HG03060 (cell line): Measurements from ENCODE around the gene APOM.
A peak's percentile ranks its signal among the peaks of the same experiment; 100 is the strongest.

Experiments
- ATAC-seq: cut with Tn5 transposase; IDR thresholded peaks from one replicate; pipeline ENCODE4 v1.9.1; 2021; ENCODE audit warnings: low read depth, moderate number of reproducible peaks; ENCODE audit not compliant: unreplicated experiment

The APOM gene

GRCh38 chr6:31654574-31655348 lies 933 bp upstream of the APOM start:
- no peak for ATAC-seq

GRCh38 chr6:31657406-31658157 lies 1.9 kb downstream of the APOM start:
- ATAC-seq = no peak

- ATAC-seq = no peak
Observed at GRCh38 chr6:31658158-31658688, 2.5 kb downstream of the APOM start.

- ATAC-seq = no peak
Observed at GRCh38 chr6:31658983-31659648, 3.4 kb downstream of the APOM start.

- no peak for ATAC-seq
Observed at GRCh38 chr6:31659649-31660380, 4.1 kb downstream of the APOM start.

GRCh38 chr6:31660381-31661261 lies 4.9 kb downstream of the APOM start, which contains the start of gene C6orf47:
Gene C6orf47, minus strand, starts transcription at chr6:31660778. Its CDS starts 831 bp downstream, at chr6:31659947.
- ATAC-seq = no peak

GRCh38 chr6:31661262-31662123 lies 5.8 kb downstream of the APOM start:
- no peak for ATAC-seq

GRCh38 chr6:31662124-31662723 lies 6.5 kb downstream of the APOM start:
- no peak for ATAC-seq

GRCh38 chr6:31663126-31663960 lies 7.6 kb downstream of the APOM start:
- ATAC-seq = no peak

- ATAC-seq = no peak
Observed at GRCh38 chr6:31663961-31664789, 8.5 kb downstream of the APOM start.

- ATAC-seq = peak; percentile 38
Observed at GRCh38 chr6:31664790-31665500, 9.3 kb downstream of the APOM start, which contains the start of gene GPANK1. Gene GPANK1, minus strand, starts transcription at chr6:31664997. Its CDS starts 519 bp downstream, at chr6:31664478.

GRCh38 chr6:31665501-31666336 lies 10.0 kb downstream of the APOM start, which contains the start of gene CSNK2B:
Gene CSNK2B, plus strand, starts transcription at chr6:31666080. Its CDS starts 752 bp downstream, at chr6:31666832.
- ATAC-seq = peak; percentile 72

GRCh38 chr6:31666337-31666965 lies 10.8 kb downstream of the APOM start:
- no peak for ATAC-seq

GRCh38 chr6:31669676-31670075 lies 14.0 kb downstream of the APOM start, which contains the start of gene LY6G5B:
Gene LY6G5B, plus strand, starts transcription at chr6:31669976. Its CDS starts 975 bp downstream, at chr6:31670951.
- no peak for ATAC-seq
